GM12872 (cell line): ENCODE results near the gene NPAS3.

ENCODE experiments used
- TF ChIP-seq, protein P1 (sequence below): IDR thresholded peaks from 3 replicates; pipeline ENCODE4 v1.5.1; 2011; ENCODE audit warnings: low read depth, mild to moderate bottlenecking, low read length, moderate library complexity; ENCODE audit not compliant: insufficient read depth

NPAS3 gene

DNA sequence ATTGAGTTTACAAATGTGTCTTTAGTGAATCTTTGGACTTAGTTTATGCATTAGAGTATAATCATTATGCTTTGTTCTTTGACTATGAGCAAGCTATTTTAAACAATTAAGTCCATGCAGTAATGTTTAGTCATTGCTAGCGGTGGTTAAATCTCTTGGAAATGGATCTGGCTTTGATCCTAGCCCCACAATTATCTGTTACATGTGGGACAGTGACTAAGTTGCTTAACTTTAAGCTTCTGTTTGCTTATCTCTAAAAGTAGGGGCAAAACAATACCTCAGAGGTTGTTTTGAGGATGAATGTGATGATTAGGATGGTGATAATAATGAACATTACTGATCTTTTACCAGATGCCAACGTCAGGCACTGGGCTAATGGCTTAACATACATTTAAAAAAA is 124.2 kb downstream of the NPAS3 start:
- TF ChIP-seq, protein P1, sequence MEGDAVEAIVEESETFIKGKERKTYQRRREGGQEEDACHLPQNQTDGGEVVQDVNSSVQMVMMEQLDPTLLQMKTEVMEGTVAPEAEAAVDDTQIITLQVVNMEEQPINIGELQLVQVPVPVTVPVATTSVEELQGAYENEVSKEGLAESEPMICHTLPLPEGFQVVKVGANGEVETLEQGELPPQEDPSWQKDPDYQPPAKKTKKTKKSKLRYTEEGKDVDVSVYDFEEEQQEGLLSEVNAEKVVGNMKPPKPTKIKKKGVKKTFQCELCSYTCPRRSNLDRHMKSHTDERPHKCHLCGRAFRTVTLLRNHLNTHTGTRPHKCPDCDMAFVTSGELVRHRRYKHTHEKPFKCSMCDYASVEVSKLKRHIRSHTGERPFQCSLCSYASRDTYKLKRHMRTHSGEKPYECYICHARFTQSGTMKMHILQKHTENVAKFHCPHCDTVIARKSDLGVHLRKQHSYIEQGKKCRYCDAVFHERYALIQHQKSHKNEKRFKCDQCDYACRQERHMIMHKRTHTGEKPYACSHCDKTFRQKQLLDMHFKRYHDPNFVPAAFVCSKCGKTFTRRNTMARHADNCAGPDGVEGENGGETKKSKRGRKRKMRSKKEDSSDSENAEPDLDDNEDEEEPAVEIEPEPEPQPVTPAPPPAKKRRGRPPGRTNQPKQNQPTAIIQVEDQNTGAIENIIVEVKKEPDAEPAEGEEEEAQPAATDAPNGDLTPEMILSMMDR, result no peak

DNA sequence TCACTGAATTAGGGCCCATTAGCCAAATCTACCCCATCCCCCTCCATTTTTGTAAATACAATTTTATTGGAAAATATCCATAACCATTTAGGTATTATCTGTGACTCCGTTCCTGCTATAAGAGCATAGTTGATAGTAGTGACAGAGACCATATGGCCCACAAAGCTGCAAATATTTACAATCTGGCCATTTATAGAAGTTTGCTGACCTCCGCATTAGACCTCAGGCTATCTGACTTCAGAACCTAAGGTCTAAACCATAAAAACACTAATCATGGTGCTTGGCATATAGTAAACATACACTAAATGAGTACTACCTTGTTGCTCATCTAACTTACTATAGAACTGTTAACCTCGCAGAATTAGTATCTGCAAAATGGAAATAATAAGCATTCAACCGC is 124.8 kb downstream of the NPAS3 start:
- TF ChIP-seq, protein P1, result no peak

DNA sequence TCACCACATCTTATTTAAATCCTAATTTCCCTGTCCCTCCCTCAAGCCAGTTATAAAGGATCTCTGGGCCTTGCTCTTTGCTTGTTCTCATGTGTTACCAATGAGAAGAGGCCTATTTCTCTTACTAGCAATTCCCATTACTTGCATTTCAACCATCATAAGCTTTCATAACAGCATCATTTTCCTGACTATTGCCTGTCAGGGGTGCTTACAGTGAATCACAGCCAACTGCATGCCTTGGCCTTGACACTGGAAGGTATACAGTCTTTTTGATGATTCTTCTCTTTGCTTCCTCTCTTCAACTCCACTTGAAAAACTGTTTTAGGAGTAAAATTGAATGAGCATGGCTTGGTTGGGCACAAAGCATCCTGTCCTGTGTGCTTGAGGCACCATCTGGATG is 127.0 kb downstream of the NPAS3 start:
- TF ChIP-seq, protein P1, result no peak

DNA sequence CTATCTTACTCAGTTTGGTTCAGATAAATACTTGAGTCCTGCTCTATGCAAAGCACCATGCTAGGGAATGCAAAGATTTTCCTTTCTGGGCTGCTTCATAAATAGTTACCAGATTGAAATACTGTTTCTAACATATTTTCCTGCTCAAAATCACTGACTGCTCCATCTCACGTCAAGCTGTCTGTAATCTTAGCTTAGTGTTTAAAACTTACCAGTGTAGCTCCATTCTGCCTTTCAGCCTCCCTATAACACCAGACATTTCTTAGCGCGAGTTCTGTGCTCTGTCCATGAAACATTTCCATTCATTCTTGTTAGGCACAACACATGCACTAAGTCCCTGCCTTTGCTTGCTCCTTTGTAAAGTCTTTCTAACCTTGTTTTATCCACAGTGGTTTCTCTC is 129.4 kb downstream of the NPAS3 start:
- TF ChIP-seq, protein P1, result no peak

DNA sequence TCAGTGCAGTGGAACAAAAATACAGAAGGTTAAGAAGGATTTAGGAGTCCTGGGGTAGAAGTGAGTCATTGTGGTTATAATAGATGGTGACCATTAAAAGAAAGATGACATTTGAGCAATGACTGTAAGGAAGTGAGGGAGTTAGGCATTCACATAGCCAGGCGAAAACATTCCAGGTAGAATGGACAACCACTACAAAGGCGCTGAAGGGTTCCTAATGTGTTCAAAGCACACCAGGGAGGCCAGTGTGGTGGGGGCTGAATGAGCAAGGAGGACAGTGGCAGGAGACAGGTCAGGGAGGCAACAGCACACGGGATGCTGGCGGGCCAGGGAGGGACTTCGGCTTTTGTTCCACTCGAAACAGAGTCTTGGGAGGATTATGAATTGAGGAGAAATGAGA is 129.9 kb downstream of the NPAS3 start:
- TF ChIP-seq, protein P1, result no peak

DNA sequence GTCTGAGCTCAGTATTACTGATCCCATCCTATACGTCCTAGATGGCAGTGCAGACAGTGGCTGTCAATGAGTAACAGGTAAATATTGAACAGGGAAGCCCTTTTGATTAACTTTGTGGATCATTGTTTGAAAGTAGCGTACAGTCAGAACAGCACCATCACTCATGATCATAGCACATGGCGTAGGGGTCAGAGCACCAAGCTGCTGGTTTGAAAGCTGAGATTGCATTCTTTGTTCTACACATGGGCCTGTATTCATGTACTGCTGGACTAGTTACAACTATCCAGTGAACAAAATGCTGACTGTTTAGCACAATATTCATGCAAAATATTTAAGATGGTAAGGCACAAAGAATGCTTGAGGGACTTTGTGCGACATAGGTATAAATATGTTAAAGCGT is 131.8 kb downstream of the NPAS3 start:
- TF ChIP-seq, protein P1, result no peak

DNA sequence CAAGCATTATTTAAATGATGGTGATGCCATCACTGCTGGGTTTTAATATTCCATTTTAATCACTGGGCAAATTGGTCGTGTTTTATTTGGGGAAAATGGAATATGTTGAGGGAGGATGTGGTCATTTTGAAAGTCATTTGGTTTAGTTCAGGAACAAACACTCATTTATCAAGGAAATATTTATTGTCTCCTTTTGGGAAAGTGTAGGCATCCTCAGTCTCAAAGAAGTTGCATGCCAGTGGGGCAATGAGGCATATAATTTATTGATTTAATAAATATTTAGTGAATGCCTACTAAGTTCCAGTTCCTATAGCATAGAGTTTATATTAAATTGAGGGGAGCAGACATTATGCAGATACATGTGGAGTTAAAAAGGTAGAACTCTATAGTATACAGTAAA is 134.3 kb downstream of the NPAS3 start:
- TF ChIP-seq, protein P1, result no peak

DNA sequence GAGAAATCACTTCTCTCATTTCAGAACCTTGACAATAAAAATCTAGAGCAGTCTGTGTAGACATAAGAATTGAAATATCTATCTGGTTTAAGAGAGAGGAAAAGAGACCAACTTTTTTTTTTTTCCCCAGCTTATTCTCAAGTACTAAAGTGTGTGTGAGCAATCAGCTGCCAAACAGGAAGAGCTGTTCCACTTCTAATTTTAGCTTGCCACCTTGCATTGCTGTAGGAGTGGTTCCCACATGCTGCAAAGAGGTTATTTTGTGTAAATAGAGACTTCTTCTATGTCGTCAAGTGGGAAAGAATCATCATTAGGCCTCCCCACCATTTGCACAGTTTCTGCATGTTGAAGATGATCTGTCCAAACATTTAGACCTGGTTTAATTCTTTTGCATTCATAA is 142.6 kb downstream of the NPAS3 start:
- TF ChIP-seq, protein P1, result no peak
